Stimulated activated CD8-positive, alpha-beta memory T cell treated with anti-CD3 and anti-CD28 coated beads, Interleukin-4, amount 100 ng/mL, for 1 hour (primary cell): ENCODE data around the gene SAMD13.

Experiments
- DNase-seq, 2 donors: peaks; one replicate each; pipeline ENCODE4 v3.0.0-alpha.2; 2020; ENCODE audit warnings: low read depth in 2 of 2, low spot score in 1 of 2

The SAMD13 gene

DNA sequence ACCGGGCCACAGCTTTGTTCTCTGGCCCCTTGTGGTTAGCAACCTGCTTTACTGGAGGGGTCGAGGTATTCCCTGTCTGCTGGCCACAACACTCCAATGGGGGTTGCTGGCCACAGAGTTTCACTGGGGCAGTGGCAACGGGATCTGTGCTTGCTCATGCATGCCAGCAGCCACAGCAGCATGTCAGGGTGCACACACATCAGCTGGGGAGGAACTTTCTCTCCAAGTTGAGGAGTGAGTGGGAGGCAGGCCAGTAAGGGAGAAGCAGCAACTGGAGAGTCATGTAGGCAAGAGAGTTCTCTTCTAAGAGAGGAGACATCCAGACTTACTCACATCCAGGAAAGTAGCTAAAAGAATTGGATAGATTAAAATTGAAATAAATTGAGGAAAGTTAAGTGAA, 38.0 kb downstream of the SAMD13 start:
- DNase-seq: no peak

DNA sequence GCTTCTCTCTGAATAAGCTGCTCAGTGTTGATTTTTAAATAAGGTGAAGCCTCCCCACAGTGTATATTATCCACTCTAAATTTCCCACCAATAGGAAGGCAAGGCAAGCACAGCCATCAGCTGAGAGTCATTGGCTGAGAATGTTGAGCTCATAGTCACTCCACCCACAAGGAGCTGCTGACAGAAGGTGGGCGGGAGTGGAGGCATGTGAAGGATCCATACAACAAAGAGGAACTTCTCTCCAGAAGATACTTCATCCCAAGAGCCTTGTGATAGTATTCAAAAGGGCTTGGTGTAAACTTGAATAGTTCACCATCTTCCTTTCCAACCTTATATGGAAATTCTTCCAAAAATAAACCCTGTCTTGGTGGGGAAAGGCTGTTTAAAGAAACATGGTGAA, 42.8 kb downstream of the SAMD13 start:
- no peak for DNase-seq

DNA sequence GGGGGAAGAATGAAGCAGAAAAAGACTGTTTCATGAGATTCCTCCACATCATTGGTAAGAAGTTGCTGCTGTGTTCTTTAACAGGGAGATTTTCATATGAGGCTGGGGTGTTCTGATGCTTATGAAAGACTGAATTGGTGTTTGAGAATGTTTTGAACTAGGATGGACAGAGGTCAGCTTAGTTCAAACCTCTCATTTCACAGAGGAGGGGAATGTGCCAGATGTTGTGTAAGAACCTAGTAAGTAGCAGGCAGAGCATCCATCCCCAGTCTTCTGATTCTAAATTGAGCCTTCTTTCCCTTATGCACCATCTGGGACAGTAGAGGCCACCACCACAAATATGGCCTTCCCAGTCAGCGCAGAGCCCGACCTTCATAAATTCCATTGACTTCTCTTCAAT, 43.7 kb downstream of the SAMD13 start:
- DNase-seq: no peak

DNA sequence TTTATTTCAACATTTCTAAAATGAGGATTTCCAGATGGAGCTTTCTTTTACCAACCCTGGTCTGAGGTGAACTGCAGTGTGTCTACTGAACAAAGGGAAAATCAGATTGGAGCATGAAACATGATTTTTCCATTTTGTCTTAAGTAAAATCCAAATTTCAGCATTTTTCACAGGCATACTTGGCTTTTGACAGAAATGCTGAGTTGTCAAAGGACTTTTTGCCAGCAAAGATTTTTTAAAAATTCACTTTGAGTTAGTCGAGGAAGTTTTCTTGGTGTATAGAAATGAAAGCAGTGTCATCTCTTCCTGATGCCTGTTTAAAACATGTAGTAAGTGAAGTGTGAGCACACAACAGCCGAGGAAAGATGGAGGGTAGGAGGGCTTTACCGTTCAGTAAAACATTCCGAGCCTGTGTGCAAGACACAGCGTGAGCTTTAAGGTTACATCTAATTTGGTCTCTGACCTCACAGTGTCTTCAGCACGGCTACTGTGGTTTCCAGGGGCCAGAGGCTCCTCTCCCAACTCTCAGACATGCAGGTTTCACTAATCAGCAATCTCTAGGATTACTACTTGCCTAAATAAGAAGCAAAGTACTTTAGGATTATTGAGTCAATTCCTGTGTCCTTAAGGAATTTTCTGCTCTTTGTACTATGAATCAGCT, 45.9 kb downstream of the SAMD13 start:
- no peak for DNase-seq

DNA sequence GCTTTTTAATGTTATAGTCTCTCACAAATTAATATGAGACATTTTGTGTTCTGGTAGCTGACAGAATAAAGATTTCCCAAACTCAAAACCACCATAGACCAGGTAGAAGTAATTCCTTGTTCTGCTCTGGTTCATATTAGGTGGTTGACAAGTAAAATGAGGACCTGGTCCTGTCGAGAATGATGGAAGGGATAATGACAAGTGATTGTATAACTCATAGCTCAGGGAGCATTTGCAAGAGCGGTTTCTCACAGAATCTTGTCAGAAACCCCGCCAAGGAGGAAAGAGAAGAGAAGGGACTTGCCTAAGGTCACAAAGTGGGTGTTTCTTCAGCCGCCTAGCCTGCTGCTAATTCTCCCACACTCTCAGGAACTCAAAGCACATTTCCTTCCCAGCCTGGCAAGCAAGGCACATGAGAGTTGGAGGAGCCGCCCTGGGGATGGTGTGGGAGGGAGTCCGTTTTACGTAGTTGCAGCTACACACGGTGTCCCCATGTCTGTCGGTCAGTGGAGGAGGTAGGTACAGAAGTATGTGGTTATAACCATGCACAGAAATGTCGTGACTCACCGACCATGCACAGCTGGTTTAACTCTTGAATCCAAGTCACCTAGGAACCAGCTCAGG, 46.5 kb downstream of the SAMD13 start:
- no peak for DNase-seq

DNA sequence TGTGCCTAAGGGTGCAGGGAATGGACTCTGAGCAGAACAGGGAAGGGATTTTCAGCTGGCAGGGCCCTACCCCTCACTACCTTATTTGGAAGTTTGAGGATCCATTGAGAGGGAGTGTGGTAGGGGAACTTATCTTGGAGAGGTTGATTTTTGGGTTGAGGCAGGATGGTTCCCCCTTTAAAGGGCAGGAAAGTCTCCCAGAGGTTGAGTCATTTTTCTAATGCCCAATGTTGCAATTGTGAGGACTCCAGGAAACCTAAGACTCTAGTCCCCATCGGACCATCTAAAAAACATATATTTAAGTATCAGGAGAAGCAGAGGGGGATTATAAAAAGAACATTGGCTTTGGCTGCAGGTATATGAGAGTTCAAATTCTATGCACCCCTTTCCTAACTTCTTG, 47.3 kb downstream of the SAMD13 start:
- DNase-seq: no peak

DNA sequence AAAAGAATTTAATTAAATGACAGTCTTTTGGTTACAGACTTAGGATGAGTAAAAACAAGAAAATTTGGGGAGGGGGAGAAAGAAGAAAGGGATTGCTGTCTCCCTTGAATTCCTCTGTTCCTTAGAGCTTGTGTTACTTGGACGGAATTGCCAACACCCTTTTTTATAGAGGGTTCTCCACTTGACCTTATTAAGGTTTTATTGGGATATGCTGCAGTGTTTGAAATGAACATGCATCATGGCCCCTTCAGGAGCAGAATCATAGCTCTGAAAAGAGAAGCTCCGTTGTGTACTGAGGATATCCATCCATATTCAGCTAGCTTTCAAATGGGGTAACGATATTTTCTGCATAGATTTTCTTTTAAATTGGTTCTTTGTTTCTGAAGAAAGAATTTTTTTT, 48.6 kb downstream of the SAMD13 start:
- no peak for DNase-seq

DNA sequence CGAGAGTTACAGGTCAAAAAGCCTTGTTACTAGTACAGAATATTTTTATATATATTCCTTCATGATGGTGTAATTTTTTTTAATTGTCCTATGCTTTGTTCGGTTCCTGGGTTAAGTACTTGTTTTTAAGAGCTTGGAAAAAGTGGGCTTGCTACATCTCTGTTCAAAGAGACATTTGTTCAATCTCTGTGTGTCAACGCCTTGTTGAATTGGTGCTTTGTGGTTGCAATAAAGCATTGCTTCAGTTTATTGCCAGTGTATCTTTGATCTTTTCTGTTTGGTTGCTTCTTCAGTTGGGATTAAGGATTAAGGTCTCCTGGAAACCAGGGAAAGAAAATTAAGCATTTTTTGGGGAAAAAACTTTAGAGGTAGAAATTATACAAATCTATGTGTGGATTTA, 49.0 kb downstream of the SAMD13 start:
- DNase-seq: no peak

DNA sequence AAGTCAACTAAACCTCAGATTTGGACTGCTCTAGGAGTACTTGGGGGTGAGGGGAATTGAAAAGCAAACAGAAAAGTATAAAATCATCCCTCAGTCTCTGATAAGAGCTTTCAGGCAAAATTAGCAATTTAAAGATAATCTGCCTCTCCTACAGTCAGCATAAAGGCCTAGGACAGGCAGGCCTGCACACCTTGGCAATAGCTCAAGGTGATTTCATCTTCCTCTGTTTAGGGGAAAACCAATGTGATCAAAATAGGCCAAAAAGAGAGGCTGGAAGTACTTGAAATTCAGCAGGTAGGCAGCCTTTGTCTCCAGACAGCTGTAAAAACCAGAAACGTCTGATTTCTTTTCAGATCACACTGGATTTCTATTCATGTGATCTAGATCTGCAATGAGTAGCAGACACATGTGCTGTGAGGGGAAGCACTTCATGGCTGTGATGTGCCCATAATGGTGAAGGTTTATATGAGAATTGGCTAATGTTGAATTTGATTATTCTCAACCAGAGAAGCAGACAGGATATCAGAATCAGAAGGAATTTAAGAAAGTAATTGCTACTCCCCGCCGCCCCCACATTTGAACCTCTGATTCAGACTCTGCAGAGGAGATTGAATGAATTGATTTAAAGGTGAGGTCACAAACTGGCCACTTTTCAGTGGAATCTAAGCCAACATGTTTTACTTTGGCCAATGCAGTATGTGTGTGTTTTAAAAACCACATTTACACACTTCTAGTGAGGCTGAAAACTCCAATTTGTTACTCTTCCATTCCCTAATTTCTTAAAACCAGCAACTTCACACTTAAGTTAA, 51.0 kb downstream of the SAMD13 start:
- no peak for DNase-seq

DNA sequence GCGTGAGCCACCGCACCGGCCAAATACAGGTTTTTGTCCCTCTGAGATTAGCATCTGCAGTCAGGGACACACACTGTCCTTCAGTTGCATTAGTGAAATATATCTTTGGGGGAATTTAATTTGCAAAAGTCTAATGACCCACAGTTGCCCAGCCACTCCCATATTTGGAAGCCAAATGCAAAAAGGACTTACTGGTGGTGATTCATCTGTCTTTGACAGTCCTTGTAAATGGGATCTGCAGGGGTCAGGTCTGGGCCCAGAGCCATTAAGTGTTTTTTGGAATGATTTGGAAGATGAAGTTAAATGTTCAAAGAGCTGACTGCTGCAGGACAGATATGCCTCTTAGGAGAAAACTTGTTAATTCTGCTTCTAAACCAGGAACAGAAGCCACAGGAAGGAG, 52.2 kb downstream of the SAMD13 start:
- DNase-seq: no peak

DNA sequence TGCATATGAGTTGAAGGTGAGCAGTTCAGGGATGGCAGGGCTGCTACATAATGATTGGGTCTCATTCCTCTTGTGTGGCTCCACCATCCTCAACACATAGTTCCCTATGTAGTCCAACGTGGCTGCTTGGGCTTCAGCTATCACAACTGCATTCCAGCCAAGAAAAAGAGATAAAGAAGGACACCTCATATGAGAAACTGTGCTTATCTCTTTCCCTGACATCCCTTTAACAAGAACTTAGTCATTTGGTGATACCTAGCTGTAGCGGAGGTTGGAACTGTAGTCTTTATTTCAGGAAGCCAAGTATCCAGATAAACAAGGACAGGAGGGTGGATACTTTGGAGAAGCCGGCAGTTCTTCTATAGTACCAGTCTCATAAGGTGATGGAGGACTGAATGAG, 54.0 kb downstream of the SAMD13 start:
- DNase-seq: no peak

DNA sequence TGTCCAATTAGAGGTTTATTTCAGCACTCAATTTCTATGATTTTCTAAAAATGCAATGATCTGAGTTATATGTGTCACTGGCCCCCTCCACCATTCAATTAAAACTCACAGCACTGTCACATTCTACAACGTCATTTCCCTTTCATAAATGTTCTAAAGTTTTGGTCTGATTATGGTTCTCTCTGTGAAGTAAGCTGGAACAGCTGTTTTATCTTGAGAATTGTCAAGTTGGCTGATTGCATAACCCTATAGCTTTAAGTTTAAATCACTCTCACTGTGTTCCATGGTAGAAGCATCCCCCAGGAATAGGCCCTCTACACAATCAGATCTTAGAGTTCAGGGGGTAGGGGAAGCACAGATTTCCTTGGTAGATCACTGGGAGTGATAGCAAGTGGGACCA, 55.4 kb downstream of the SAMD13 start:
- DNase-seq: no peak

DNA sequence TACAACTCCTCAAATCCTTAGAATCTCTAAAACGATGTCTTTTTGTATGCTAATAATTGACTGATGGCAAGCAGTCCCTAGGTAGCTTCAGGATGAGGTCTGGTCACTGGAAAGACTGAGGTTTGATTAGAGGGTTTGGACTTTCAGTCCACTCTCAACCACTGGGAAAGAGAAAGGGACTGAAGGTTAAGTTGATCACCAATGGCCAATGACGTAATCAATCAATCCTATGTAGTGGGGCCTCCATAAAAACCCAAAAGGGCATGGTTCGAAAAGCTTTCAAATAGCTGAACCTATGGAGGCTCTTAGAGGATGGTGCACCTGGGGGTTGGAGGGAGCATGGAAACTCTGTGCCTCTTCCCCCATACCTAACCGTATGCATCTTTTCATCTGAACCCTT, 57.2 kb downstream of the SAMD13 start:
- DNase-seq: no peak

DNA sequence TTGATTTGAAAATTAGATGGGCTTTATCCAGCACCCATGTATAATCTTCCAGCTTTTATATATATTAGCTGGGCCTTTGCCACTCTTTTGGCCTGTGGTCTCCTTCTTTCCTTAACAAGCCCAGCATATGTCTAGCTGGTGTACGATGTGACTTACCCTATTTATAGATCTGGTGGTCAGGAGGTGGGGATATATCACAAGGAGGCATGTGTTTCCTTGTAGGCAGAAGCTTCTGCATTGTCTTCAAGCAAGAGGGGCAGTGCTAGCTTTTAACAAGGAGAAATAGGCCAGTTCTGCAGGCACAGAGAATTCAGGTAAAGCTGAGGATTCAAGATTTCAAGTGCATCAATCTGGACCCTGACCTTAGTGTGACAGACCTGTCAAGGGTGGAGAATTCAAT, 58.8 kb downstream of the SAMD13 start:
- DNase-seq: no peak

DNA sequence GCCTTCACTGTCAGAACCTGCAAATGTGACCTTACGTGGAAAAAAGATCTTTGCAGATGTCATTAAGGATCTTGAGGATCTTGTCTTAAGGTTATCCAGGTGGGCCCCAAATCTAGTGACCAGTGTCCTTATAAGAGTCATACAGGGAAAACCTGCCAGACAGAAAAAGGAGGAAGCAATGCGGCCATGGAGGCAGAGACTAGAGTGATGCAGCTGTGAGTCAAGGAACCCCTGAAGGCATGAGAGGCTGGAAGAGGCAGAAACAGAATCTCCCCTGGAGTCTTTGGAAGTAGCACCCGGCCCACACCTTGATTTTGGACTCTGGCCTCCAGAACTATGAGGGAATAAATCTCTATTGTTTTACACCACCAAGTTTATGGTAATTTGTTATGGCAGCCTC, 60.3 kb downstream of the SAMD13 start:
- DNase-seq: no peak

DNA sequence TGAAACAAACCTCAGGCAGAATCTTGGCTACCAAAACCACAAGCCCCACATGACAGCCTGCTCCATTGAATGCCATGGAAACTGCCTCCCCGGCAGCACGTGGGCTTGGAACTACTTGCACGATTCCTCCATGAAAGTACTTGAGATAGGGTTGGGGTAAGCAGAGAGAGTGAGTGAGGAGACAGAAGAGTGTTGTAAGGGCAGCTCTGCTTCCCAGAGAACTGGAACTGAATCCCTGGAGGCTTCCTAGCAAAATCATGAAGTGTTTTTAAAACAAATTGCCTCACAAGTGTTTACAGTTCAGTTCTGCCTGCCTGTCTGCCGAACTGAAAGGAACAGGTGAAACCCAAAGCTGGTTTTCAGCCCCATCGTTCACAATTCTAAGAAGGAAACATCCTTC, 61.5 kb downstream of the SAMD13 start:
- DNase-seq: no peak

DNA sequence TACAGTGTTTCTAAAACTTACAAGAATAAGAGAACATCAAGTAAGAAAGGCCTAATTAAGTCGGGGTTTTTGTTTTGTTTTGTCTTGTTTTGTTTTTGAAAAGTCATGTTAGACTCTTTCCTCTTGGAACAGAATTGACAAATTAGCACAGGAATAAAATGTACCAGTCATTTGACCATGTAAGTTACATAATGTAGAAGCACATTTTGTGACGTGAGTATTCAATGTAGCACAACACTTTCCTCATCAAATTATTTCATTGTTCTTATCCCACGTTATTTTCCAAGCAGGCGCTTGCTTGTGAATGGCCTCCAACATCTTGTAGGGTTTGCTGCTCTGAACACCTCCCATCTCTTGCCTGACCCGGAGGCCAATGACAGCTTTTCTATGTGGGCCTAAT, 62.1 kb downstream of the SAMD13 start:
- no peak for DNase-seq

DNA sequence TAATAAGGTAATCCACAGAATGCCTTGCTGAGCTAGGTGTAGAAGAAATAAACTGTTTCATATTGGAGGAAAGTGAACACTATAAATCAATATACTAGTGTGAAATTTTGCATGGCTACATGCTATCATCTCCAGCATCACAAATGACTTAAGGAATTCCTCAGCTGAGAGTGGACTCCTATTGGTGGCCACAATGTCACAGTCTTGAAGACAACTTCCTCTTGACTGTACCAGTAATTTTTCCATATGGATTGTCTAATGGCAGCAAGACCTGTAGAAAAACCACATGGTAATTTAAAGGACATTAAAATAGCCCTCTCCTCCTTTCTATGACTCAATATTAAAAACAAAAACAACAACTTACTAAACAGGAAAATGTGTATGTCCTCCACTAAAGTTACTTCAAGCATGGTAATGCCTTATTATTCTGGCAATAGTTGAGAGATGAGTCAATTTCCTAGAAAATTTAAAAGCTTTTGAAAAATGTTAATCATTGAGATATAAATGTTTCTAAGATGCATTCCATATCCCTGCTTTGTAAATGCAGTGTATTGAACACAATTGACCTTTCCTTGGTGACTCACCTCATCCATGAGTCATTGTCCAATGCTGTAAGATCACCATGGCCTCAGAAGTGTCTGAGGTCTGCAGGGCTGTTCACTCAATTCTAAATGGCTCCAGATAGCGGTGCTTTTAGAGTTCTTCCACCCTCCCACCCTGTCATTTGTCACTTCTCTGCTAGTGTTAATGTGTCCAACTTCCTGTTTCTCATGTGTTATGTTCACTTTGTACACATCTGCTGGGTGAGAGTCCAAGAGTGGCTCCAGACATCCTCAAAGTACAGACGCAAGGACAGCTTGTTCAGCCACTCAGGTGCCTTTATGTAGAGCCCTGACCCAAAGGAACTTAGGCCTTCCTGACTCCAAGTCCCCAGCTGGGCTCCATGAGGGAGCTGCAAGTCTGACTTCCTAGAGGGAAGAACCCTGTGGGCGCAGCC, 64.0 kb downstream of the SAMD13 start:
- DNase-seq: no peak

DNA sequence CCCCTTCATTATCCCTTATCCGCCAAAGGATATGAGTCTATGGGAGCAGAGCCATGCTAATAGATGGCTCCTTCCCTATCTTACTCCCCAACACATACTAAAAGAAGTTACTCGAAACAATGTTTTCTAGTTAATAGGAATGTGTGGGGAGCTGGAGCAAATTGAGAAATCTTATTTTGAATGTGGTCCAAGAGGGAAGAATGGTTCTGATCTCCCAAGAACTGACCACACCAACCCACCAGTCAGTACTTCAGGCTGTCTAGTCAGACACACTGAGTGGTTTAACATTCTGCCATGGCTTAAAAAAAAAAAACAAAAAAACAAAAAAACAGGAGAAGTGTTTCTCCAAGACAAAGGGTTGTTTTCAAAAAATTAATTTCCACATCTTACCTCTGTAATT, 65.3 kb downstream of the SAMD13 start:
- DNase-seq: no peak

DNA sequence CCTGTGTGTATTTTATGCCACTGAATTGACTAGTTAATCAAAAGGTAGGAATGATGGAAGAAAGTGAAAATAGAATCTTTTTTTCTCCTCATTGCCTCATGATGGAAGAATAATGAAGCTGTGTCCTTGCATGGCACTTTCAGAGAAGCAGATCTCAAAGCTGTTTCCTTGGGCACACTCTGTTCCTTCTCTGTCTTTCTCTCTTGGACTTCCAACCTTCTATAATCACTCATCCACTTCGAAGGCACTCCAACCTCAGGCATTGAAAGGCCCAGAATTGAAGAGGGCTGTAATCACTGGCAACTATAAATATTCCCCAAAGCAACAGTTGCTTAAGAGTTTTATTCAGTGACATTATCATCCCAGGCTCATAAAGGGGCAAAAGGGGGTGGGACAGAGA, 65.7 kb downstream of the SAMD13 start:
- DNase-seq: no peak

DNA sequence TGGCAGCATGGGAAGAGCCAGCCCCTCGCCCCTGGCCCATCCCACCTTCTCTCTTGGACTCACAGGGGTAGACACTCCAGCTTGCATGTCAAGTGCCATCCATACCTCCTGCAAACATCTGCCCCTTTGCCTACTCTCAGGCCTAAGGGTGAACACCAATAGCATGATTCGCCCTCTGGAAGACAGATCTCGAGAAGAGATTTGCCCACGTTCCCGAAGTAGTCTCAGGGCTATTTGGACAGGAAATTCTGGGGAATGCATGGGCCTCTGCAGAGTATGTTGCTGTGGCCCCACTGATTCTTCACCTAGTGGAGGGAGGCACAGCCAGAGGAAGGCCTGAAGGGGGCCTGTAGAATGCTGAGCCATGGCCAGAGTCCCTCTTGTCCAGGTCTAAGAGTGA, 66.9 kb downstream of the SAMD13 start:
- no peak for DNase-seq
